ENCODE data around the gene MOGAT2.

DNA sequence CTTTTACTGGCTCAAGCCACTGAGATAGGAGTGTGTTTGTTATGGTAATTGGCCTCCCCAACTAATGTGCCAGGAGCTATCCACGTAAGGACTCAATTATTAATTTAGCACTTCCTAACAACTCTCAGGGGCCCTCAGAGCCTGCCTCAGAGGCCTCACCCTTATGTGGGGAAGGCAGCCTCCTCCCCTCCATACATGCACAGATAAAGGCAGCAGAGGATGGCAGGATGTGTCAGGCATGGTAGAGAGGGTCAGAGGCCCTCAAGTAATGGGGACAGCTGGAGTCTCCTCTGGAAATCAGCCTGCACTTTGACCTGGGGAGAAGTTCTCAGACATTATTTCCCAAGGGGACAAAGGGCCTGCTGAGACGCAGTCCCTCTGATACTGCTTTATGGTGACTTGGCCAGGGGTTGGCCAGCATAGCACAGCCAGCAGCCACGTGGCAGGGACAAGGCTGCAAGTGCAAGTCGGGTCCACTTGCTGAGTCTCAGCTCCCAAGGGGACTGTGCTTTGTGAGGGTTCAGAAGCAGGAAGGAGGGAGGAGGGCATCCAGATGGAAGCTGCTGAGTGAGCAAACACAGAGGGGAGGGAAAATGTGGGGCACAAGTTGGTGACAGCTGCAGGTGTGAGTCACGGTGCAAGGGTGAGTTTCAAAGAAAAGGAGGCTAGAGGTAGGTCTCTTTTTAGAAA lies 17.0 kb downstream of the MOGAT2 start:
- TF ChIP-seq GATA3 (IDR thresholded peaks at IDR 0.05; ENCODE audit: low read depth, low read length) (no peak), GATA2 (IDR thresholded peaks at IDR 0.05; ENCODE audit: low read depth, low read length) (no peak)
